ENCODE results near the gene TGIF2.

TGIF2 gene

GRCh38 chr20:36538026-36538722 is 35.2 kb upstream of the TGIF2 start:
- no peaks in the 10 kb centered on the region for H3K36me3 ChIP-seq (ENCODE audit: insufficient read depth)
- no peak overlapping the region for H3K9ac ChIP-seq
- no peak for TF ChIP-seq CTCF (conservative IDR thresholded peaks at IDR 0.05; ENCODE audit: low read depth, low read length)
- H3K79me2 ChIP-seq (ENCODE audit: insufficient read depth, low read depth) = no peaks in the 10 kb centered on the region
- no peak overlapping the region for H2AFZ ChIP-seq (ENCODE audit: low read depth)
- peaks cover 9% of the 10 kb centered on the region for H3K4me1 ChIP-seq (ENCODE audit: low read depth, poor library complexity, severe bottlenecking)
- H3K4me2 ChIP-seq = no peak overlapping the region
- no peaks in the 10 kb centered on the region for H4K20me1 ChIP-seq (ENCODE audit: insufficient read depth)
- H3K27ac ChIP-seq = no peak overlapping the region
- H3K4me3 ChIP-seq (IDR thresholded peaks at IDR 0.05; ENCODE audit: insufficient read depth, low read depth, low read length) = no peak overlapping the region
- H3K27me3 ChIP-seq (ENCODE audit: insufficient read depth, low read depth) = no peaks in the 10 kb centered on the region

- TF ChIP-seq CTCF (conservative IDR thresholded peaks at IDR 0.05; ENCODE audit: low read depth, low read length) = no peak
- Histone ChIP-seq H3K4me3 (IDR thresholded peaks at IDR 0.05; ENCODE audit: insufficient read depth, low read depth, low read length) (no peak overlapping the region), H3K4me2 (no peak overlapping the region), H3K4me1 (ENCODE audit: low read depth, poor library complexity, severe bottlenecking) (no peaks in the 10 kb centered on the region), H3K9ac (no peak overlapping the region), H3K27ac (no peak overlapping the region), H3K79me2 (ENCODE audit: insufficient read depth, low read depth) (no peaks in the 10 kb centered on the region), H3K27me3 (ENCODE audit: insufficient read depth, low read depth) (no peaks in the 10 kb centered on the region), H2AFZ (ENCODE audit: low read depth) (no peak overlapping the region), H4K20me1 (ENCODE audit: insufficient read depth) (no peaks in the 10 kb centered on the region), H3K36me3 (ENCODE audit: insufficient read depth) (no peaks in the 10 kb centered on the region)
These were observed 32.7 kb upstream of the TGIF2 start for GRCh38 chr20:36540551-36541211.

- Histone ChIP-seq H3K27ac (no peak within 1 kb of the TSS), H3K27me3 (ENCODE audit: insufficient read depth, low read depth) (no peaks in the 10 kb centered on the region), H3K4me3 (IDR thresholded peaks at IDR 0.05; ENCODE audit: insufficient read depth, low read depth, low read length) (no peak within 1 kb of the TSS), H3K9ac (no peak within 1 kb of the TSS), H3K4me2 (no peak within 1 kb of the TSS), H3K79me2 (ENCODE audit: insufficient read depth, low read depth) (no peaks in the 10 kb centered on the region), H2AFZ (ENCODE audit: low read depth) (no peak within 1 kb of the TSS), H4K20me1 (ENCODE audit: insufficient read depth) (no peaks in the 10 kb centered on the region), H3K36me3 (ENCODE audit: insufficient read depth) (no peaks in the 10 kb centered on the region), H3K4me1 (ENCODE audit: low read depth, poor library complexity, severe bottlenecking) (no peaks in the 10 kb centered on the region)
- TF ChIP-seq CTCF (conservative IDR thresholded peaks at IDR 0.05; ENCODE audit: low read depth, low read length) = no peak
These were observed 32.1 kb upstream of the TGIF2 start, which contains the start of gene MYL9 for GRCh38 chr20:36541227-36541767. TSS of gene MYL9 (plus strand) at chr20:36541519. CDS start at chr20:36544885, 3,366 bp downstream.

- Histone ChIP-seq H2AFZ (ENCODE audit: low read depth) (no peak overlapping the region), H3K36me3 (ENCODE audit: insufficient read depth) (no peaks in the 10 kb centered on the region), H4K20me1 (ENCODE audit: insufficient read depth) (no peaks in the 10 kb centered on the region), H3K4me2 (no peak overlapping the region), H3K27ac (no peak overlapping the region), H3K9ac (no peak overlapping the region), H3K4me1 (ENCODE audit: low read depth, poor library complexity, severe bottlenecking) (no peaks in the 10 kb centered on the region), H3K27me3 (ENCODE audit: insufficient read depth, low read depth) (no peaks in the 10 kb centered on the region), H3K79me2 (ENCODE audit: insufficient read depth, low read depth) (no peaks in the 10 kb centered on the region), H3K4me3 (IDR thresholded peaks at IDR 0.05; ENCODE audit: insufficient read depth, low read depth, low read length) (no peak overlapping the region)
- no peak for TF ChIP-seq CTCF (conservative IDR thresholded peaks at IDR 0.05; ENCODE audit: low read depth, low read length)
These were observed 31.5 kb upstream of the TGIF2 start for GRCh38 chr20:36541768-36542488.
